Measurements from ENCODE around the gene LRIT1.

LRIT1 gene

DNA sequence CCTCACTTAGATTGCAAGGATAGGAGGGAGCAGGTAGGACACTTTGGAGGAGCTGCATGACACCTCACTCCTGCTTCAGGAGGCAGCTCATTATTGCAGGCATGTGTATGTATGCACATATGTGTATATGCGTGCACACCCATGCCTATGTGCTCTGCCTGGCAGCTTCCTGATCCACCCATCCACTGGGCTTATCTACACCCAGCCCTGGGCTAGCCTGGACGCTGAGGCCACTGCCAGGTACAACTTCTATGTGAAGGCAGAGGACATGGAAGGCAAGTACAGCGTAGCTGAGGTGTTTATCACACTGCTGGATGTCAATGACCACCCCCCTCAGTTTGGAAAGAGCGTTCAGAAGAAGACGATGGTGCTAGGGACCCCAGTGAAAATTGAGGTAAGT, 29.3 kb downstream of the LRIT1 start:
- Histone ChIP-seq H3K9me3 (ENCODE audit: control insufficient read depth in 1 of 2, low read length in 2 of 2) (no peaks in the 10 kb centered on the region), H3K4me1 (ENCODE audit: control insufficient read depth in 1 of 2, insufficient read depth in 2 of 2, low read length in 2 of 2) (no peaks in the 10 kb centered on the region), H3K4me3 (ENCODE audit: low read depth in 1 of 2, low read length in 2 of 2) (no peak overlapping the region), H3K36me3 (ENCODE audit: control insufficient read depth in 1 of 2, insufficient read depth in 2 of 2, low read length in 2 of 2) (no peaks in the 10 kb centered on the region), H3K27ac (ENCODE audit: low read length) (no peak overlapping the region), H3K27me3 (ENCODE audit: low read depth, low read length) (no peaks in the 10 kb centered on the region)

DNA sequence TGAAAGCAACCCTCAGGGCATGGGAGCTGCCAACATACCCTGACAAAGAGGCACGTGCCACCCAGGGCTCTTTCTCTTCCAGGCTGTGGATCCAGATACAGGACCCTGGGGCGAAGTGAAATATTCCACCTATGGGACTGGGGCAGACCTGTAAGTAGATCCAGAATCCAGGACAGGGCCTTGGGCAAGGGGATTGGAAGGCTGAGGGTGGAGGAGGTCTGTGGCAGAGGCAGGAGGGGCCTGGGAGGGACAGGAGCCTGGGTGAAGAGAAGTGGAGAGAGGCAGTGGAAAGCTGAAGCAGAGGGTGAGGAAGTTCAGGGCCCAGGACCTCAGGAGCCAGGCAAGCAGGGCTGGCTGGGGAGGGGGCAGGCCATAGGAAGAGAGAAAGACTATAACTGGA, 29.8 kb downstream of the LRIT1 start:
- no peak overlapping the region for H3K27ac ChIP-seq (ENCODE audit: low read length)
- no peaks in the 10 kb centered on the region for H3K27me3 ChIP-seq (ENCODE audit: low read depth, low read length)
- no peaks in the 10 kb centered on the region for H3K36me3 ChIP-seq (ENCODE audit: control insufficient read depth in 1 of 2, insufficient read depth in 2 of 2, low read length in 2 of 2)
- no peaks in the 10 kb centered on the region for H3K9me3 ChIP-seq (ENCODE audit: control insufficient read depth in 1 of 2, low read length in 2 of 2)
- H3K4me1 ChIP-seq (ENCODE audit: control insufficient read depth in 1 of 2, insufficient read depth in 2 of 2, low read length in 2 of 2) = no peaks in the 10 kb centered on the region
- H3K4me3 ChIP-seq (ENCODE audit: low read depth in 1 of 2, low read length in 2 of 2) = no peak overlapping the region

DNA sequence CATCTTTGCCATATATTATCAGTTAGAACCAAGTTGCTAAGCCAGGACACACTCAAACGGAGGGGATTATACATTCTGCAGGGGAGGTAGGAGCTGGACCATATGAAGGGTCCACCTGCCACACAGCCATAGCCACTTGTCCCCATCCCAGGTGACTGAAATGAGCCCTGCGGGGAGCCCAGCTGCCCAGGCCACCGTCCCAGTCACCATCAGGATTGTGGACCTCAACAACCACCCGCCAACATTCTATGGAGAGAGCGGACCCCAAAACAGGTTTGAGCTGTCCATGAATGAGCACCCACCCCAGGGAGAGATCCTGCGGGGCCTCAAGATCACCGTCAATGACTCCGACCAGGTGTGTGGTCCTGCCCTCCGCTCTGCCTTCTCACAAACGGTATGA, 33.3 kb downstream of the LRIT1 start:
- Histone ChIP-seq H3K27me3 (ENCODE audit: low read depth, low read length) (no peaks in the 10 kb centered on the region), H3K9me3 (ENCODE audit: control insufficient read depth in 1 of 2, low read length in 2 of 2) (no peaks in the 10 kb centered on the region), H3K4me1 (ENCODE audit: control insufficient read depth in 1 of 2, insufficient read depth in 2 of 2, low read length in 2 of 2) (no peaks in the 10 kb centered on the region), H3K36me3 (ENCODE audit: control insufficient read depth in 1 of 2, insufficient read depth in 2 of 2, low read length in 2 of 2) (no peaks in the 10 kb centered on the region), H3K4me3 (ENCODE audit: low read depth in 1 of 2, low read length in 2 of 2) (no peak overlapping the region), H3K27ac (ENCODE audit: low read length) (no peak overlapping the region)

DNA sequence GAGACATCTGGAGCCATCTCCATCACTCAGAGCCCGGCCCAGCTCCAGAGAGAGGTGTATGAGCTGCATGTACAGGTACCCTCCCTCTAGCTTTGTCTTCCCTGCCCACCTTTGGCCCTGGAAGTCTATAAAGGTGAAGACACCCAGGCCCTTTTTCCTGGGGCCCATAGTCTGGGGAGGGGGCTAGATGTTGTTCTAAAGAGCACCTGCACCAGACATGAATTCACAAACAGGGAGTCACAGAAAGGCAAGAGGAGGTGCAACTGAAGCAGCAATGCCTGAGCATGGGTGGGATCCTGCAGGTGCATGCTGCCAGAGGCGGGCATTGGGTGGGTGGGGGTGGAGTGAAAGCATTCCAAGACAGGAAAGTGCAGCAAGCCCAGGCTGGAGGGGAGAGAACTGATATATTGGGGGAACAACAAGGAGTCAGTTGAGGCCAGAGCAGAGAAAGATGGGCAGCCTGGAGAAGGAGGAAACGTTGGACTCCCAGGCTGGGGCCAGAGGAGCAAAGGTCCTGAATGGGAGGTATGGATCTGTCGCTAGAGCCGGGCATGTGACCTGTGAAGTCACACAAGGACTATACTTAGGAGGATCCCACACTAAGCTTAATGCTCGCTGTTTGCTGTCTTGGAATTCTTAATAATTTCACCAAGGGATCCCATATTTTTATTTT, 35.4 kb downstream of the LRIT1 start:
- no peak overlapping the region for H3K4me3 ChIP-seq (ENCODE audit: low read depth in 1 of 2, low read length in 2 of 2)
- H3K36me3 ChIP-seq (ENCODE audit: control insufficient read depth in 1 of 2, insufficient read depth in 2 of 2, low read length in 2 of 2) = no peaks in the 10 kb centered on the region
- H3K4me1 ChIP-seq (ENCODE audit: control insufficient read depth in 1 of 2, insufficient read depth in 2 of 2, low read length in 2 of 2) = no peaks in the 10 kb centered on the region
- H3K9me3 ChIP-seq (ENCODE audit: control insufficient read depth in 1 of 2, low read length in 2 of 2) = no peaks in the 10 kb centered on the region
- H3K27ac ChIP-seq (ENCODE audit: low read length) = no peak overlapping the region
- no peaks in the 10 kb centered on the region for H3K27me3 ChIP-seq (ENCODE audit: low read depth, low read length)

DNA sequence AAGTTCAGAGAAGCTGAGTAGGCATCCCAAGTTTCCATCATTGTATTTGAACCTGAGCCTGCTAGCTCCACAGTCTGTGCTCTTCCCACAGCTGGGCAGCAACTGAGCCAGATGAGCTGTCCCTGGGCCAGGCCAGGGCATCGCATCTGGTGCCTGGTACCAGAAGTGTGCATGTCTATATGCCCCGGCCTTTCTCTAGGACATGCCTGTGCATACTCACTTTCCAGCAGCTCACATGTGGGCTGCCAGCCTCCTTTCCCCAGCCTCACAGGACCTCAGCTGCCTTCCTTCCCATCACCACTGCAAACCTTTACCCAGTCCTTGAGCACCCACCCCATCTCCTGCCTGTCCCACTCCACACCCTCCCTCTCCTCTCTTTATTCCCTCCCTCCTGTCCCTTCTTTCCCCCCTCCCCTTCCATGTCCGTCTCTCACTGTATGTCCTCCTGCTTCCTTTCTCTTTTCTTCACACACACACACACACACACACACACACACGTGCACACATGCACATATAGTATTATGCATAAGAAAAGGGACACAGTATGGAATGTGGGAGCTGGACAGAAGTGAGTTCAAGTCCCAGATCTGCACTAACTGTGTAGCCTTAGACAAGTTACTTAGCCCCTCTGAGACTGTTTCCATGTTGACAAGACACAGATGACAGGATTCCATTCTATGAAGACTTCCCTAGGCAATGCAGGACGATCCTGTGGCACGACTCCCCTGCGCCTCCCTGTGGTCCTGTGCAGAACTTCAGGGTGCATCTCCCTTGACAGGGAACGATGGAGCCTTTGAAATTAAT, 36.1 kb downstream of the LRIT1 start:
- Histone ChIP-seq H3K36me3 (ENCODE audit: control insufficient read depth in 1 of 2, insufficient read depth in 2 of 2, low read length in 2 of 2) (no peaks in the 10 kb centered on the region), H3K4me3 (ENCODE audit: low read depth in 1 of 2, low read length in 2 of 2) (no peak overlapping the region), H3K4me1 (ENCODE audit: control insufficient read depth in 1 of 2, insufficient read depth in 2 of 2, low read length in 2 of 2) (no peaks in the 10 kb centered on the region), H3K9me3 (ENCODE audit: control insufficient read depth in 1 of 2, low read length in 2 of 2) (no peaks in the 10 kb centered on the region), H3K27ac (ENCODE audit: low read length) (no peak overlapping the region), H3K27me3 (ENCODE audit: low read depth, low read length) (no peaks in the 10 kb centered on the region)

DNA sequence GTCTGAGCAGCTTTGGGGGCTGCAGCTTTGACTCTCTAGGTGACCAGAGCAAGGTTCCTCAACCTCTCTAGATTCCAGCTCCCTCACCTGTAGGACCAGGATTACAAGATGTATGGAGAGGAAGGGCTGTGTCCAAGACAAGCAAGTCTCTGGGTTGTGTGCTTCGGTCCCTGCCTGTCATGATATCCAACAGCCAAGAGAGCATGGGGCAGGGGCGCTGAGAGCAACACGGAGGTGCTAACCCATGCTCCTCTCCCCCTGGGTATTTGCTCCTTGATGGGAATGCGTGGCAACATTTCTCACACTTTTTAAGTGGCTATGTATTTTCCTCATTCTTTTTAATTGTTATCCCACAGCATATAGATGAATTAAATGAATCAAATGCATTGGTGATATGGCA, 36.7 kb downstream of the LRIT1 start:
- H3K4me1 ChIP-seq (ENCODE audit: control insufficient read depth in 1 of 2, insufficient read depth in 2 of 2, low read length in 2 of 2) = no peaks in the 10 kb centered on the region
- H3K9me3 ChIP-seq (ENCODE audit: control insufficient read depth in 1 of 2, low read length in 2 of 2) = no peaks in the 10 kb centered on the region
- H3K4me3 ChIP-seq (ENCODE audit: low read depth in 1 of 2, low read length in 2 of 2) = no peak overlapping the region
- H3K27me3 ChIP-seq (ENCODE audit: low read depth, low read length) = no peaks in the 10 kb centered on the region
- H3K36me3 ChIP-seq (ENCODE audit: control insufficient read depth in 1 of 2, insufficient read depth in 2 of 2, low read length in 2 of 2) = no peaks in the 10 kb centered on the region
- no peak overlapping the region for H3K27ac ChIP-seq (ENCODE audit: low read length)

DNA sequence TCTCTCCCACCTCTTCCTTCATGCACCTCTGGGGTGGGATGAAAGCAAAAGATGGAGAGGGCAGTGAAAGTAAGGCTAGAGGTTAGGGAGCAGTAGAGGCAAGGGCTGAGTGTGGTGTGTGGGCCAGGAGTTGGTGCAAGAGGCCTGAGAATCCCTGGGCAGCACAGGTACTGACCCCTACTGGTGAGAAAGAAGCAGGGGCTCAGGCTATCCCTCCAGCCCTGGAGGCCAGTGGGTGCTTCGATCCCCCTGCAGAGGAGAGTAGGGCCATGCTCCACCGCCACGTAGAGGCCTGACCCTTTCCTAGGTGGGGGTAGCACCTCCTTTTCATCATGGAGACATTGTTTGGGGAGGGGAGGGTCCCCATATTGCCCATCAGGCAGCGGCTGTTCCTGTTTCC, 37.2 kb downstream of the LRIT1 start:
- Histone ChIP-seq H3K9me3 (ENCODE audit: control insufficient read depth in 1 of 2, low read length in 2 of 2) (no peaks in the 10 kb centered on the region), H3K36me3 (ENCODE audit: control insufficient read depth in 1 of 2, insufficient read depth in 2 of 2, low read length in 2 of 2) (no peaks in the 10 kb centered on the region), H3K27me3 (ENCODE audit: low read depth, low read length) (no peaks in the 10 kb centered on the region), H3K4me3 (ENCODE audit: low read depth in 1 of 2, low read length in 2 of 2) (no peak overlapping the region), H3K27ac (ENCODE audit: low read length) (no peak overlapping the region), H3K4me1 (ENCODE audit: control insufficient read depth in 1 of 2, insufficient read depth in 2 of 2, low read length in 2 of 2) (no peaks in the 10 kb centered on the region)

DNA sequence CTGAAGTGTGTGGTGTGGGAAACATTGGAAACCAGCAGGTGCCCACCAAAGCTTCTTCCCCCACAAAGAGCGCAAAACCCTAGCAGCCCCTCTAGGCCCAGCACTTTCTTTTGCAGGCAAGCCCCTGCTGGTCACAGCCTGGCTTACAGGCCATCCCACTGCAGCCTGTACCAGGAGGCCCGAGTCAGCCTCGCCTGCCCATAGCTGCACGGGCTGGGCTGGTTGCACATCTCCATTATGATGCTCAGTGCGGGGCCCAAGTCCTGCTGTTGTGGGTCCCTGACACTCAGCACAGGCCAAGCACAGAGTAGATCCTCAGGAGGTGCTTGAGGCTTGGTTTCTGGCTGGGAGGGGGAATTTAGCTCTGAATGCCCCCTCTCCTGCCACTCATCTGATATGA, 39.0 kb downstream of the LRIT1 start:
- H3K27me3 ChIP-seq (ENCODE audit: low read depth, low read length) = no peaks in the 10 kb centered on the region

DNA sequence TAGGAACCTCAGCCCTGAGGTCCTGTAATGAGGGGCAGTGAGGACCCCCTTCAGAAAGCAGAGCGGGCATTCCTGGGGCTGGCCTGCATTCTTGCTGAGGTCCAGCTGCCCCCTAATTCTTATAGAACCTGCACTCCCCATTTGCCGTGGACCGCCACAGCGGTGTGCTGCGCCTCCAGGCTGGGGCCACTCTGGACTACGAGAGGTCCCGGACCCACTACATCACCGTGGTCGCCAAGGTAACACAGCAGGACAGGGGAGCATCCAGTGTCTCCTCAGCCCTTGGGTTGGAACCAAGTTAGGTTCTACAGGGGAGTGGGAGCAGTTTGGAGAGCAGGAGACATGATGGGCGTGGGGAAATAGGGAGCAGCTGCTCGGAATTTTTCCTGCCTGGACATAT, 39.7 kb downstream of the LRIT1 start:
- H3K27me3 ChIP-seq (ENCODE audit: low read depth, low read length) = no peaks in the 10 kb centered on the region
- no peak overlapping the region for H3K27ac ChIP-seq (ENCODE audit: low read length)
- no peaks in the 10 kb centered on the region for H3K9me3 ChIP-seq (ENCODE audit: control insufficient read depth in 1 of 2, low read length in 2 of 2)
- H3K4me1 ChIP-seq (ENCODE audit: control insufficient read depth in 1 of 2, insufficient read depth in 2 of 2, low read length in 2 of 2) = no peaks in the 10 kb centered on the region
- H3K4me3 ChIP-seq (ENCODE audit: low read depth in 1 of 2, low read length in 2 of 2) = no peak overlapping the region
- H3K36me3 ChIP-seq (ENCODE audit: control insufficient read depth in 1 of 2, insufficient read depth in 2 of 2, low read length in 2 of 2) = no peaks in the 10 kb centered on the region

More for the DNA sequence above, 39.0 kb downstream of the LRIT1 start:
- Histone ChIP-seq H3K4me3 (ENCODE audit: low read depth in 1 of 2, low read length in 2 of 2) (no peak overlapping the region), H3K36me3 (ENCODE audit: control insufficient read depth in 1 of 2, insufficient read depth in 2 of 2, low read length in 2 of 2) (no peaks in the 10 kb centered on the region), H3K4me1 (ENCODE audit: control insufficient read depth in 1 of 2, insufficient read depth in 2 of 2, low read length in 2 of 2) (no peaks in the 10 kb centered on the region), H3K9me3 (ENCODE audit: control insufficient read depth in 1 of 2, low read length in 2 of 2) (no peaks in the 10 kb centered on the region), H3K27ac (ENCODE audit: low read length) (no peak overlapping the region)

DNA sequence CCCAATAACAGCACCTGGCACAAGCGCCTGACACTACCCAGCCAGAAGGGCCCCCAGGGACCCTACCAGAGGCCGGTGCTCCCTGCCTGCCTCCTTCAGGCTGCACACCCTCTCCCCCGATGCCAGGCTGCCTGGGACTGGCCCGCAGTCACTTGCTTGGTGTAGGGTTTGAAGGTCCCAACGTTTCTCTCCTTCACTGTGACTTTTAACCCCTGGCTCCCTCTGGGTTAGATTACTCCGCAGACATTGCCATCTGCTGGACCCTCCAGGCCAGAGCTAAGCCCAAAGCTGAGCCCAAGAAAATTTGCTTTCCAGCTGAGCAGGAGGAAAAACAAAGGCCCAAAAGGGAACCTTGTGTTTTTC, 40.1 kb downstream of the LRIT1 start:
- H3K36me3 ChIP-seq (ENCODE audit: control insufficient read depth in 1 of 2, insufficient read depth in 2 of 2, low read length in 2 of 2) = no peaks in the 10 kb centered on the region
- H3K9me3 ChIP-seq (ENCODE audit: control insufficient read depth in 1 of 2, low read length in 2 of 2) = no peaks in the 10 kb centered on the region
- H3K4me3 ChIP-seq (ENCODE audit: low read depth in 1 of 2, low read length in 2 of 2) = no peak overlapping the region
- H3K4me1 ChIP-seq (ENCODE audit: control insufficient read depth in 1 of 2, insufficient read depth in 2 of 2, low read length in 2 of 2) = no peaks in the 10 kb centered on the region
- H3K27me3 ChIP-seq (ENCODE audit: low read depth, low read length) = peaks cover 3% of the 10 kb centered on the region
- H3K27ac ChIP-seq (ENCODE audit: low read length) = no peak overlapping the region

DNA sequence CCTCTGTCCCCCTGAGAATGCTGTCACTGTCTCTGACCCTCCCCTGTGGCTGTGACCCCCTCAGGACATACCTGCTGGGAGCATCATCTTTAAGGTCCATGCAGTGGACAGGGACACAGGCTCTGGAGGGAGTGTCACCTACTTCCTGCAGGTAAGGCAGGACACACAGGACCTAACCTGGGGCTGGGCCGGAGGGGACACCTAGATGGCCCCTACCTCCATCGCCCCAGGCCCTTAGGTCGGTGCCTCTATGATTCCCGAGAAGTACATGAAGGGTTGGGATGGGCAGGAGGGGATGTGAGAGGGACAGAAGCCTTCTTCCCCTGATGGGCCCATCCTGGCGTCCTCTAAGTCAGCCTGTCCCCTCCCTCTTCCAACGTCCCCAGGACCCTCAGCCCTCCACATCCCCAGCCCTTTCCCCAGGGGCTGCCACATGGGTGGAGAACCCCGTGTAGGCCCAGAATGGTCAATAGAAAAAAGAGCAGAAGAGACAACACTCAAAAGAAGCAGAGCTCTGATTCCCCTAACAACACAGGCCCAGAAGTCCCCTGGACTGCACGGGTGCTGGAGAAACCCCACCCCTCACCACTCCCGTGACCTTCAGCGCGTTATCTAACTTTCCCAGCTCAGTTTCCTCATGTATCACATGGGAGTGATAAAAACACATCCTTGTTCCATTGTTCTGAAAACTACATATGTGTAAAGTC, 40.7 kb downstream of the LRIT1 start:
- no peaks in the 10 kb centered on the region for H3K4me1 ChIP-seq (ENCODE audit: control insufficient read depth in 1 of 2, insufficient read depth in 2 of 2, low read length in 2 of 2)

More for the DNA sequence above, 40.7 kb downstream of the LRIT1 start:
- no peaks in the 10 kb centered on the region for H3K36me3 ChIP-seq (ENCODE audit: control insufficient read depth in 1 of 2, insufficient read depth in 2 of 2, low read length in 2 of 2)
- H3K9me3 ChIP-seq (ENCODE audit: control insufficient read depth in 1 of 2, low read length in 2 of 2) = no peaks in the 10 kb centered on the region
- peaks cover 8% of the 10 kb centered on the region for H3K27me3 ChIP-seq (ENCODE audit: low read depth, low read length)
- H3K4me3 ChIP-seq (ENCODE audit: low read depth in 1 of 2, low read length in 2 of 2) = no peak overlapping the region
- no peak overlapping the region for H3K27ac ChIP-seq (ENCODE audit: low read length)
